Omental fat pad (tissue), 4 donors: Measurements from ENCODE around the gene STAT2. TPM values are rescaled to one million over a fixed set of nuclear protein-coding genes. Genes with fewer than 3 reads are reported as not detected.
A peak's percentile ranks its signal among the peaks of the same experiment; 100 is the strongest.

ENCODE experiments used
- ATAC-seq: fragments of 150-250 bp; one replicate; pipeline ENCODE4 v1.9.1; 2016; ENCODE audit warnings: mild to moderate bottlenecking, moderate library complexity; ENCODE audit not compliant: low FRiP score
- DNase-seq: peaks from one replicate; pipeline ENCODE4 v3.0.0-alpha.2; 2019; ENCODE audit warnings: low spot score
- CTCF ChIP-seq, 3 donors: fragments of 450-650 bp; IDR thresholded peaks; one replicate each; pipeline ENCODE4 v1.5.1; 2016 to 2017; ENCODE audit warnings: antibody characterized with exemption in 3 of 3, mild to moderate bottlenecking in 3 of 3, moderate library complexity in 2 of 3
- total RNA-seq, 4 donors: library from RNA; depleted of rRNA; stranded (reverse); fragments of >200 nt; gene quantifications; one replicate each; pipeline ENCODE4 v1.1.0, GENCODE V29; 2016

Gene STAT2
- total RNA-seq, 4 donors from 2014 or later, result 137 to 256 (median 177) TPM

DNA sequence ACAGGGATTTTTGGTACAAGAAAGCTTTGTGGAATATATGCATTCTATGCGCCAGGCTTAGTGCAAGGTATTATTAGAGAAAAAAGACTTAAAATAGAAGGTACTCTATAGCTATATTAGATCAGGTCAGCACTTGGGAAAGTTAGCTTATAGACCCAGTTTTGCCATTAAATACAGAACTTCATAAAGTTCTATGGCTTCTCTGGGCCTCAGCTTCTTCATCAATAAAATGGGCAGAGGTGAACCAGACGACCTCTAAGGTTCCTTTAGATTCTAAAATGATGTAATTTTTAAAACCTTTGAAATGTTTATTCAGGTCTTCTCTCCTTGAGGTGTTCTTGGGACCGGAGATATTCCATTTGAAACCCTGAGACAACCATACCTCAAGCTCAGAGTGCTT lies 51.2 kb downstream of the STAT2 start:
- no peak for DNase-seq
- no peak for ATAC-seq
- no peak for TF ChIP-seq CTCF (IDR thresholded peaks at IDR 0.05)

DNA sequence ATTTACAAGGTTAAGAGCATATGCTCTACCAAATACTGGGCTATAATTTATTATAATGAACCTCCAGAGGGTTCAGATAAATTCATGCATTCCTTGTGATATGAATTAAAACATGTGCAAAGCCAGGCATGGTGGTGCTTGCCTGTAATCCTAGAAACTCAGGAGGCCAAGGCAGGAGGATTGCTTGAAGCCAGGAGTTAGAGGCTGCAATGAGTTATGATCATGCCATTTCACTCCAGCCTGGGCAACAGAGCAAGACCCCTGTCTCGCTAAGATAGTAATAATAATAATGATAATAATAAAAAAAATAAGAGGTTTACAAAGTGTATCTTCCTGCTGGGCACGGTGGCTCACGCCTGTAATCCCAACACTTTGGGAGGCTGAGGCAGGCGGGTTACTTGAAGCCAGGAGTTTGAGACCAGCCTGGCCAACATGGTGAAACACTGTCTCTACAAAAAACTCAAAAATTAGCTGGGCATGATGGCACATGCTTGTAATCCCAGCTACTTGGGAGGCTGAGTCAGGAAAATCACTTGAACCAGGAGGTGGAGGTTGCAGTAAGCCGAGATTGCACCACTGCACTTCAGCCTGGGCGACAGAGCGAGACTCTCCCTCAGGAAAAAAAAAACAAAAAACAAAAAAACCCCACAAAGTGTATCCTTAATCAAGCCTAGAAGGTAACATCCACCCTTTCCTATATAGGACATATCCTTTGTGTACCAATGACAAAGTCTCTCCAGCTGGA lies 52.5 kb downstream of the STAT2 start:
- no peak for ATAC-seq
- TF ChIP-seq CTCF (IDR thresholded peaks at IDR 0.05), result no peak

DNA sequence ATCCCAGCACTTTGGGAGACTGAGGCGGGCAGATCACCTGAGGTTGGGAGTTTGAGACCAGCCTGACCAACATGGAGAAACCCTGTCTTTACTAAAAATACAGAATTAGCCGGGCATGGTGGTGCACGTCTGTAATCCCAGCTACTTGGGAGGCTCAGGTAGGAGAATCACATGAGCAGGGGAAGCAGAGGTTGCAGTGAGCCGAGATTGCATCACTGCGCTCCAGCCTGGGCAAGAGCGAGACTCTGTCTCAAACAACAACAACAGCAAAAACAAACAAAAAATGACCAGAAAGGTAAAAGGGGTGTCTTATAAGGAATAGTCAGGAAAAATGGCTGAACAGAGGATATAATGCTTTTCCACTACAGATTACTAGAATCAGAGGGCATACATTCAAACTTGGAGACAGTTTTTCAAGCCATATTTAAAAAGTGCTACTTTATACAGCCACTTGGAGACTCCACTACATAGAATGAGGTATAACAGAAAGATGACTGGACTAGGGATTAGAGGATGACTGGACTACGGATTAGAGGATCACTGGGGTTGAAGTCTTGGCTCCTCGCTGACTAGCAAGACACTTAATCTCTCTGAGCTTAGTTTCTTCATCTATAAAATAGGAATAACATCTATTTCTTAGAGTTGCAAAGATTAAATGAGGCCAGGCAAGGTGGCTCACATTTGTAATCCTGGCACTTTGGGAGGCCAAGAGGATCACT lies 54.9 kb downstream of the STAT2 start:
- no peak for DNase-seq
- no peak for TF ChIP-seq CTCF (IDR thresholded peaks at IDR 0.05)
- ATAC-seq, result no peak

More for the DNA sequence above, 52.5 kb downstream of the STAT2 start:
- DNase-seq, result no peak

DNA sequence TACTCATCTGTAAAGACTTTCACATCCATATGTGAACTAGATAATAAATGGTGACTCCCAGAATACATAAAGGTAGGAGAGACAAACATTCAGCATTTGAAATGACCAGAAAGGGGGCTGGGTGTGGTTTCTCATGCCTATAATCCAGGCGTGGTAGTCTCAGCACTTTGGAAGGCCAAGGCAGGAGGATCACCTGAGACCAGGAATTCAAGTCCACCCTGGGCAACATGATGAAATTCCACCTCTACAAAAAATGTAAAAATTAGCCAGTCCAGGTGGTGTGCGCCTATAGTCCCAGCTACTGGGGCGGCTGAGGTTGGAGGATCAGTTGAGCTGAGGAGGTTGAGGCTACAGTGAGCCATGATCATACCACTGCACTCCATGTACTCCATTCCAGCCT lies 55.6 kb downstream of the STAT2 start:
- no peak for TF ChIP-seq CTCF (IDR thresholded peaks at IDR 0.05)
- no peak for ATAC-seq
- DNase-seq, result no peak

DNA sequence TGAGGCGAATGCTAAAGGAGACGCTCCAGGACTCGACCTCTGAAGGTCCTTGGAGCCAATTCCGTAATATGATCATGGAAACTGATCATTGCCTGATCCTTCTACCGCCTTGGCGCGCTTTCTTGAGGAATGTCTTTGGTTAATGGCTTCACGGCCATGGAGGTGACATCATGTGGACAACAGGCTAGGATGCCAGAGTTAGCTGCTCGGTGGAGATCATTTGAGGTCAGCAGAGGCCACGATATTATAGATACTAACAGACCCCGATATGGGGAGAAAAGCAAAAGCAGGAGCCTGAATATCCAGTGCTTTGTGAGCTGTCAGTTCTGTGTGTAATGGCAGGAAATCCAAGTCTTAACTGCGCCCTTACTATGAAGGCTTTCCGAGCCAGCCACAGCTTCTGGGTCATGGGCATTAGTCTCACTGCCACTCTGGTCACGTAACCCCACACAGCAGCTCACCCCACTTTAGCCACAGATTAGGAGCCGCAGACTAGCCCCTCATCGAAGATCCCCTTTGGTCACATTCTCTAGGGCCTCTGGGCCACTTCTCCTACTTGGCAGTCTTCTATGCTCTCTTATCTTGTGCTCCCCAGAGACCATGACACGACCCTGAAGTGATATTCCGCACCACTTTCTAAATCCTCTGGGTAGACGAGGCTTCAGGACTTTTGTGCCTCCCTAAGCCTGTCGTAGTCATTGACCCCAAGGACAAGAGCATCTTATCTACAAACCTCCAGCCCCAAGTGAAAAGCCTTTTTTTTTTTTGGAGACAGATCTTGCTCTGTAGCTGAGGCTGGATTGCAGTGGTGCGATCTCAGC lies 59.1 kb downstream of the STAT2 start:
- peak; percentile 42 for DNase-seq
- peak; percentile 39 for ATAC-seq
- TF ChIP-seq CTCF (IDR thresholded peaks at IDR 0.05), result no peak

DNA sequence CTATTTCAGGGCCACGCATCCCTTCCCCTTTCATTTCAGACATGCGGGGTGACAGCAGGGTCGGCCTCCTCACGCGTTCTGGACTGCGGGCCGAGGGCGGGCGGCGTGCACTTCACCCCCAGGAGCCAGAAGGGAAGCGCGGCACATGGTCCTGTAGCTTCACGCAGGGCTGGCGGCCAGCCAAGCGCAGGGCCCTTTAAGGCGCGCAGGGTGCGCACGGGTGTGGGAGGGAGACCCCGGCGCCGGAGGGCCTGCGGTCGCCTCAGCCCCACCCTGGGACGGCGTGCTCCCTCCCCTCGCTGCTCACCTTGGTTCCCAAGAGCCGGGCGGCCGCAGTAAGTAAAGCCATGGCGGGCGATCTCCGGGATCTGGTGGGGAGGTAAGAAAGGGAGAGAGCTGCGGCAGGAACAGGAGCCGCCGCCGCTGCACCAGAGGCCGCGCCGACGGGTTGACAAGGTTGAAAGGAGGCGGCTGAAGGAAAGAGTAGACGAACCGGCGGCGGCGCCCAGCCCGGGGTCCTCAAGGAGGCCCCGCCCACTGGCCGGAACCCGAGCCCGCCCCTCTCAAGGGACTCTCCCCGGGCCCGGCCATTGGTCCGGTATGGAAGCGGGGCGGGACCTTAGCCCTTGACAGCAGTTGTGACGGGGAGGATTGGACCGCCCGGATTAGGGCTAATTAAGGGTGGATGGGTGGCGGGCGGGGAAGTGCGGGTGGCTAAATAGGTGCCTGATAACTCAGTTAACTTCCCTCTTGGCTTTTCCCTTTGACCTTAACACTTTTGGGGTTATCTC lies 59.9 kb downstream of the STAT2 start, which contains the start of gene CS:
CS (minus strand) TSS at position 478 of the 791 bp plus-strand sequence; CDS start at position 349, 129 bp downstream.
- peak; percentile 99 for ATAC-seq
- peak; percentile 95 for DNase-seq

More for the DNA sequence above, 59.9 kb downstream of the STAT2 start, which contains the start of gene CS:
- TF ChIP-seq CTCF (IDR thresholded peaks at IDR 0.05), result no peak
